GM21423 (cell line): ENCODE results near the gene ACRBP.
A peak's percentile ranks its signal among the peaks of the same experiment; 100 is the strongest.

Experiments used
- ATAC-seq: cut with Tn5 transposase; IDR thresholded peaks from one replicate; pipeline ENCODE4 v1.9.1; 2021; ENCODE audit warnings: mild to moderate bottlenecking, moderate library complexity; ENCODE audit not compliant: unreplicated experiment

The ACRBP gene

GRCh38 chr12:6647083-6647604 is at the start of gene ACRBP:
ACRBP (minus strand) TSS chr12:6647432; CDS start chr12:6647366, 66 bp downstream.
- no peak for ATAC-seq

- no peak for ATAC-seq
These were observed 48.2 kb upstream of the ACRBP start for GRCh38 chr12:6695313-6696045.

GRCh38 chr12:6694701-6695100 is 47.5 kb upstream of the ACRBP start:
- ATAC-seq: no peak

- no peak for ATAC-seq
These were observed 46.7 kb upstream of the ACRBP start for GRCh38 chr12:6693832-6694355.

GRCh38 chr12:6692888-6693287 is 45.7 kb upstream of the ACRBP start:
- ATAC-seq: no peak

- ATAC-seq: no peak
These were observed 44.2 kb upstream of the ACRBP start for GRCh38 chr12:6691473-6691872.

- peak; percentile 80 for ATAC-seq
These were observed 42.0 kb upstream of the ACRBP start, which contains the start of gene ZNF384 for GRCh38 chr12:6688999-6689882. ZNF384 (minus strand) TSS chr12:6689375; CDS start chr12:6679520, 9,855 bp downstream.

- ATAC-seq: peak; percentile 7
These were observed 41.3 kb upstream of the ACRBP start for GRCh38 chr12:6688543-6688998.

- no peak for ATAC-seq
These were observed 38.6 kb upstream of the ACRBP start for GRCh38 chr12:6685814-6686213.

GRCh38 chr12:6684609-6685008 is 37.4 kb upstream of the ACRBP start:
- no peak for ATAC-seq

- no peak for ATAC-seq
These were observed 29.7 kb upstream of the ACRBP start for GRCh38 chr12:6676962-6677361.

GRCh38 chr12:6672143-6672542 is 24.9 kb upstream of the ACRBP start:
- no peak for ATAC-seq

- no peak for ATAC-seq
These were observed 20.5 kb upstream of the ACRBP start for GRCh38 chr12:6667559-6668210.

GRCh38 chr12:6666211-6666610 is 19.0 kb upstream of the ACRBP start:
- no peak for ATAC-seq

- ATAC-seq: no peak
These were observed 17.7 kb upstream of the ACRBP start for GRCh38 chr12:6664902-6665301.

GRCh38 chr12:6662906-6663742 is 15.9 kb upstream of the ACRBP start, which contains the start of gene ING4:
ING4 (minus strand) TSS chr12:6663119; CDS start chr12:6663101, 18 bp downstream.
- ATAC-seq: peak; percentile 98

GRCh38 chr12:6662602-6662905 is 15.3 kb upstream of the ACRBP start:
- ATAC-seq: no peak

- no peak for ATAC-seq
These were observed 6.8 kb upstream of the ACRBP start for GRCh38 chr12:6653987-6654386.

GRCh38 chr12:6653342-6653741 is 6.1 kb upstream of the ACRBP start:
- no peak for ATAC-seq

- ATAC-seq: no peak
These were observed 5.2 kb upstream of the ACRBP start for GRCh38 chr12:6652391-6652790.
